WTC11 (cell line): ENCODE results near the gene SLC8A3. TPM values are rescaled to one million over a fixed set of nuclear protein-coding genes. Genes with fewer than 3 reads are reported as not detected.

Experiments used
- ATAC-seq: fragments of 200-7000 bp; cut with Tn5 transposase; 2 replicates; pipeline ENCODE4 v1.10.0; 2021; ENCODE audit warnings: mild to moderate bottlenecking, moderate library complexity
- CTCF ChIA-PET: fragments of 300-600 bp; sonication (Branson Sonifier 250); formaldehyde crosslinking; loops from one replicate; lab custom pipeline; 2021; ENCODE audit warnings: antibody characterized with exemption; lab: Charles Lee
- POLR2A ChIA-PET: fragments of 350-600 bp; sonication (Branson Sonifier 250); formaldehyde crosslinking; loops from one replicate; lab custom pipeline; 2021; ENCODE audit warnings: antibody characterized with exemption; lab: Charles Lee
- DNase-seq: peaks from one replicate; pipeline ENCODE4 v3.0.0; 2021; ENCODE audit warnings: low spot score
- H3K27ac Mint-ChIP-seq: 2 replicates; pipeline ENCODE4 v1.8.0; 2021; ENCODE audit warnings: mixed read lengths
- H3K27me3 Mint-ChIP-seq: 2 replicates; pipeline ENCODE4 v1.8.0; 2021; ENCODE audit warnings: low read depth, mild to moderate bottlenecking, moderate library complexity, mixed read lengths
- H3K36me3 Mint-ChIP-seq: 2 replicates; pipeline ENCODE4 v1.8.0; 2021; ENCODE audit warnings: mixed read lengths
- H3K4me1 Mint-ChIP-seq: 2 replicates; pipeline ENCODE4 v1.8.0; 2022; ENCODE audit warnings: mixed read lengths
- H3K4me3 Mint-ChIP-seq: 2 replicates; pipeline ENCODE4 v1.8.0; 2021; ENCODE audit warnings: mild to moderate bottlenecking, moderate library complexity, mixed read lengths
- H3K9me3 Mint-ChIP-seq: 2 replicates; pipeline ENCODE4 v1.8.0; 2021; ENCODE audit warnings: mixed read lengths
- AFF4 ChIP-seq: sonication (generic); formaldehyde crosslinking; IDR thresholded peaks from 2 replicates; pipeline ENCODE4 v1.8.1; 2023; ENCODE audit warnings: mild to moderate bottlenecking, missing genetic modification reagents, borderline replicate concordance
- AR ChIP-seq: fragments of 250-450 bp; sonication (Bioruptor Pico); IDR thresholded peaks from 2 replicates; pipeline ENCODE4 v1.9.0; 2021; ENCODE audit warnings: mild to moderate bottlenecking
- ARID4B ChIP-seq: sonication (generic); formaldehyde crosslinking; IDR thresholded peaks from 2 replicates; pipeline ENCODE4 v1.8.0; 2023; ENCODE audit warnings: missing genetic modification reagents, mild to moderate bottlenecking, borderline replicate concordance
- ATF2 ChIP-seq: sonication (generic); formaldehyde crosslinking; IDR thresholded peaks from 2 replicates; pipeline ENCODE4 v1.8.1; 2022; ENCODE audit warnings: low read depth, missing genetic modification reagents, borderline replicate concordance
- E2F1 ChIP-seq: sonication (generic); formaldehyde crosslinking; IDR thresholded peaks from 2 replicates; pipeline ENCODE4 v1.8.0; 2022; ENCODE audit warnings: mild to moderate bottlenecking, missing genetic modification reagents
- EMX1 ChIP-seq: fragments of 250-450 bp; sonication (Bioruptor Pico); IDR thresholded peaks from 2 replicates; pipeline ENCODE4 v1.8.0; 2021; ENCODE audit warnings: mild to moderate bottlenecking
- FOXP4 ChIP-seq: sonication (generic); formaldehyde crosslinking; IDR thresholded peaks from 2 replicates; pipeline ENCODE4 v1.8.0; 2022; ENCODE audit warnings: mild to moderate bottlenecking, missing genetic modification reagents
- MXD4 ChIP-seq: fragments of 250-450 bp; sonication (Bioruptor Pico); IDR thresholded peaks from 2 replicates; pipeline ENCODE4 v1.8.0; 2021; ENCODE audit warnings: mild to moderate bottlenecking, moderate library complexity, borderline replicate concordance
- OVOL2 ChIP-seq: fragments of 250-450 bp; sonication (Bioruptor Pico); IDR thresholded peaks from 2 replicates; pipeline ENCODE4 v1.9.0; 2021; ENCODE audit warnings: mild to moderate bottlenecking, borderline replicate concordance
- PRRX2 ChIP-seq: fragments of 250-450 bp; sonication (Bioruptor Pico); IDR thresholded peaks from 2 replicates; pipeline ENCODE4 v1.8.0; 2021; ENCODE audit warnings: mild to moderate bottlenecking
- RORB ChIP-seq: fragments of 250-450 bp; sonication (Bioruptor Pico); IDR thresholded peaks from 2 replicates; pipeline ENCODE4 v1.9.0; 2021; ENCODE audit warnings: mild to moderate bottlenecking
- SMAD4 ChIP-seq: sonication (generic); formaldehyde crosslinking; IDR thresholded peaks from 2 replicates; pipeline ENCODE4 v1.8.0; 2022; ENCODE audit warnings: mild to moderate bottlenecking, missing genetic modification reagents
- SP1 ChIP-seq: sonication (generic); formaldehyde crosslinking; conservative IDR thresholded peaks from 2 replicates; pipeline ENCODE4 v1.8.1; 2022; ENCODE audit warnings: missing genetic modification reagents
- TEAD1 ChIP-seq: sonication (generic); formaldehyde crosslinking; IDR thresholded peaks from 2 replicates; pipeline ENCODE4 v1.8.0; 2022; ENCODE audit warnings: mild to moderate bottlenecking, missing genetic modification reagents
- ZNF219 ChIP-seq: sonication (generic); formaldehyde crosslinking; IDR thresholded peaks from 2 replicates; pipeline ENCODE4 v1.8.0; 2023; ENCODE audit warnings: missing genetic modification reagents, mild to moderate bottlenecking, borderline replicate concordance
- ZNF263 ChIP-seq: sonication (generic); formaldehyde crosslinking; IDR thresholded peaks from 2 replicates; pipeline ENCODE4 v1.8.1; 2022; ENCODE audit warnings: low read depth, mild to moderate bottlenecking, moderate library complexity, missing genetic modification reagents
- ZNF416 ChIP-seq: fragments of 250-450 bp; sonication (Bioruptor Pico); IDR thresholded peaks from 2 replicates; pipeline ENCODE4 v1.9.0; 2021; ENCODE audit warnings: mild to moderate bottlenecking, inconsistent platforms
- ZNF425 ChIP-seq: fragments of 250-450 bp; sonication (Bioruptor Pico); conservative IDR thresholded peaks from 2 replicates; pipeline ENCODE4 v1.9.0; 2021; ENCODE audit warnings: mild to moderate bottlenecking
- total RNA-seq: library from RNA; stranded (reverse); gene quantifications from 3 replicates; pipeline ENCODE4 v1.2.3, GENCODE V29; 2021

SLC8A3 gene
- total RNA-seq, 1 experiment from 2014 or later, result 0.63 TPM

- TF ChIP-seq ZNF219 (CRISPR knock-in tag), result no peak
- TF ChIP-seq SMAD4 (CRISPR knock-in tag), result no peak
- TF ChIP-seq RORB, result no peak
- no peak for TF ChIP-seq SP1 (CRISPR knock-in tag)
- TF ChIP-seq OVOL2, result no peak
- no peak for TF ChIP-seq FOXP4
- no peak for TF ChIP-seq E2F1 (CRISPR knock-in tag)
- no peak for TF ChIP-seq AR (CRISPR knock-in tag)
- TF ChIP-seq MXD4, result no peak
- TF ChIP-seq ZNF416 (CRISPR knock-in tag), result no peak
- no peak for TF ChIP-seq ARID4B (CRISPR knock-in tag)
- TF ChIP-seq ATF2 (CRISPR knock-in tag), result no peak
- no peak for TF ChIP-seq PRRX2
- DNase-seq (no peak), ATAC-seq (no peak)
- no peaks in the 10 kb centered on the region for H3K36me3 Mint-ChIP-seq
- H3K4me3 Mint-ChIP-seq, result no peak overlapping the region
- no peaks in the 10 kb centered on the region for H3K9me3 Mint-ChIP-seq
- no peak overlapping the region for H3K27ac Mint-ChIP-seq
- no peaks in the 10 kb centered on the region for H3K27me3 Mint-ChIP-seq
- no peaks in the 10 kb centered on the region for H3K4me1 Mint-ChIP-seq
- ChIA-PET CTCF (no interaction called here), POLR2A (interaction anchor here (1.1 kb wide), 1 partner anchor 22 kb away, joined by 3 read pairs; no protein-coding TSS in a partner anchor)
These were observed 32.2 kb downstream of the SLC8A3 start for GRCh38 chr14:70156592-70156991.

GRCh38 chr14:70152704-70153103, 36.0 kb downstream of the SLC8A3 start:
- H3K4me3 Mint-ChIP-seq, result no peak overlapping the region
- no peaks in the 10 kb centered on the region for H3K36me3 Mint-ChIP-seq
- ChIA-PET CTCF (no interaction called here), POLR2A (interaction anchor here (1.0 kb wide), 1 partner anchor 36 kb away, joined by 5 read pairs; the partner anchor contains the start of gene SLC8A3)
- H3K27ac Mint-ChIP-seq, result no peak overlapping the region
- H3K4me1 Mint-ChIP-seq, result no peaks in the 10 kb centered on the region
- ATAC-seq (no peak), DNase-seq (no peak)
- H3K27me3 Mint-ChIP-seq, result no peaks in the 10 kb centered on the region
- no peaks in the 10 kb centered on the region for H3K9me3 Mint-ChIP-seq
- TF ChIP-seq TEAD1 (no peak), EMX1 (CRISPR knock-in tag) (no peak), ZNF263 (CRISPR knock-in tag) (no peak), PRRX2 (no peak), ZNF425 (CRISPR knock-in tag) (no peak), AFF4 (CRISPR knock-in tag) (no peak), MXD4 (no peak)
